SU-DHL-6 (cell line): ENCODE measurements around the gene SETBP1.

Experiments used
- H2AFZ ChIP-seq: fragments of 200-600 bp; sonication (generic); 2 replicates; pipeline ENCODE4 v1.6.1; 2014; ENCODE audit warnings: low read depth, mild to moderate bottlenecking, moderate library complexity, mixed read lengths, antibody characterized with exemption, low read length; ENCODE audit not compliant: severe bottlenecking
- H3F3A ChIP-seq: fragments of 200-600 bp; shearing (Covaris generic); 2 replicates; pipeline ENCODE4 v1.6.0; 2016; ENCODE audit warnings: antibody characterized with exemption, mild to moderate bottlenecking; ENCODE audit not compliant: insufficient read depth
- H3K27ac ChIP-seq: fragments of 200-600 bp; sonication (generic); 2 replicates; pipeline ENCODE4 v1.5.1; 2016; ENCODE audit warnings: low read depth, mild to moderate bottlenecking, low read length, moderate library complexity, mixed read lengths
- H3K27me3 ChIP-seq: fragments of 200-600 bp; sonication (generic), shearing (Covaris generic); 2 replicates; pipeline ENCODE4 v1.6.0; 2014; ENCODE audit warnings: mild to moderate bottlenecking, low read length
- H3K36me3 ChIP-seq: fragments of 200-600 bp; sonication (generic); 2 replicates; pipeline ENCODE4 v1.6.1; 2014; ENCODE audit warnings: mild to moderate bottlenecking, low read length, mixed read lengths
- H3K4me2 ChIP-seq: fragments of 300-600, 200-600 bp; shearing (Covaris generic), sonication (generic); 2 replicates; pipeline ENCODE4 v1.6.0; 2014; ENCODE audit warnings: low read length, low read depth, mild to moderate bottlenecking; ENCODE audit not compliant: poor library complexity, severe bottlenecking
- H3K4me3 ChIP-seq: fragments of 200-600 bp; sonication (generic); 2 replicates; pipeline ENCODE4 v1.5.1; 2014; ENCODE audit warnings: antibody characterized with exemption, low read length, mild to moderate bottlenecking, mixed read lengths; ENCODE audit not compliant: insufficient read depth, poor library complexity, severe bottlenecking
- H3K79me2 ChIP-seq: fragments of 200-600 bp; sonication (generic); 2 replicates; pipeline ENCODE4 v1.6.1; 2014; ENCODE audit warnings: mild to moderate bottlenecking, low read length, moderate library complexity; ENCODE audit not compliant: insufficient read depth
- H3K9ac ChIP-seq: fragments of 200-600 bp; sonication (generic); 2 replicates; pipeline ENCODE4 v1.7.0; 2014; ENCODE audit warnings: mild to moderate bottlenecking, low read length
- H3K9me2 ChIP-seq: fragments of 200-600 bp; sonication (generic); replicated peaks from 2 replicates; pipeline ENCODE4 v1.6.1; 2014; ENCODE audit warnings: low read length; ENCODE audit not compliant: insufficient read depth
- H3K9me3 ChIP-seq: fragments of 200-600 bp; sonication (generic); 2 replicates; pipeline ENCODE4 v1.6.1; 2014; ENCODE audit warnings: low read length, mixed read lengths; ENCODE audit not compliant: insufficient read depth
- H4K20me1 ChIP-seq: fragments of 200-600 bp; sonication (generic); 2 replicates; pipeline ENCODE4 v1.6.1; 2014; ENCODE audit warnings: low read depth, mild to moderate bottlenecking, antibody characterized with exemption, low read length, moderate library complexity, mixed read lengths
- EZH2phosphoT487 ChIP-seq: fragments of 200-600 bp; sonication (generic), shearing (Covaris generic); conservative IDR thresholded peaks from 2 replicates; pipeline ENCODE4 v1.6.1; 2018; ENCODE audit warnings: mild to moderate bottlenecking, antibody characterized with exemption, low read length, moderate library complexity, mixed read lengths
- TF ChIP-seq, protein P1 (sequence below): fragments of 200-600 bp; sonication (generic); IDR thresholded peaks from one replicate; pipeline ENCODE4 v1.5.1; 2017; ENCODE audit warnings: antibody characterized with exemption, mild to moderate bottlenecking, low read length, moderate library complexity; ENCODE audit not compliant: insufficient read depth, poor library complexity, severe bottlenecking

Gene SETBP1

GRCh38 chr18:44968336-44968735 is 287.6 kb downstream of the SETBP1 start:
- no peak overlapping the region for H3K4me2 ChIP-seq
- no peak overlapping the region for H3K9ac ChIP-seq
- TF ChIP-seq, protein P1, sequence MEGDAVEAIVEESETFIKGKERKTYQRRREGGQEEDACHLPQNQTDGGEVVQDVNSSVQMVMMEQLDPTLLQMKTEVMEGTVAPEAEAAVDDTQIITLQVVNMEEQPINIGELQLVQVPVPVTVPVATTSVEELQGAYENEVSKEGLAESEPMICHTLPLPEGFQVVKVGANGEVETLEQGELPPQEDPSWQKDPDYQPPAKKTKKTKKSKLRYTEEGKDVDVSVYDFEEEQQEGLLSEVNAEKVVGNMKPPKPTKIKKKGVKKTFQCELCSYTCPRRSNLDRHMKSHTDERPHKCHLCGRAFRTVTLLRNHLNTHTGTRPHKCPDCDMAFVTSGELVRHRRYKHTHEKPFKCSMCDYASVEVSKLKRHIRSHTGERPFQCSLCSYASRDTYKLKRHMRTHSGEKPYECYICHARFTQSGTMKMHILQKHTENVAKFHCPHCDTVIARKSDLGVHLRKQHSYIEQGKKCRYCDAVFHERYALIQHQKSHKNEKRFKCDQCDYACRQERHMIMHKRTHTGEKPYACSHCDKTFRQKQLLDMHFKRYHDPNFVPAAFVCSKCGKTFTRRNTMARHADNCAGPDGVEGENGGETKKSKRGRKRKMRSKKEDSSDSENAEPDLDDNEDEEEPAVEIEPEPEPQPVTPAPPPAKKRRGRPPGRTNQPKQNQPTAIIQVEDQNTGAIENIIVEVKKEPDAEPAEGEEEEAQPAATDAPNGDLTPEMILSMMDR, result no peak
- TF ChIP-seq EZH2phosphoT487, result no peak
- H2AFZ ChIP-seq, result no peak overlapping the region
- no peaks in the 10 kb centered on the region for H4K20me1 ChIP-seq
- no peaks in the 10 kb centered on the region for H3K36me3 ChIP-seq
- H3K9me3 ChIP-seq, result no peaks in the 10 kb centered on the region
- H3K27me3 ChIP-seq, result no peaks in the 10 kb centered on the region
- H3K9me2 ChIP-seq, result no peaks in the 10 kb centered on the region
- H3K27ac ChIP-seq, result no peak overlapping the region
- no peaks in the 10 kb centered on the region for H3K79me2 ChIP-seq
- H3K4me3 ChIP-seq, result no peak overlapping the region
- no peaks in the 10 kb centered on the region for H3F3A ChIP-seq

DNA sequence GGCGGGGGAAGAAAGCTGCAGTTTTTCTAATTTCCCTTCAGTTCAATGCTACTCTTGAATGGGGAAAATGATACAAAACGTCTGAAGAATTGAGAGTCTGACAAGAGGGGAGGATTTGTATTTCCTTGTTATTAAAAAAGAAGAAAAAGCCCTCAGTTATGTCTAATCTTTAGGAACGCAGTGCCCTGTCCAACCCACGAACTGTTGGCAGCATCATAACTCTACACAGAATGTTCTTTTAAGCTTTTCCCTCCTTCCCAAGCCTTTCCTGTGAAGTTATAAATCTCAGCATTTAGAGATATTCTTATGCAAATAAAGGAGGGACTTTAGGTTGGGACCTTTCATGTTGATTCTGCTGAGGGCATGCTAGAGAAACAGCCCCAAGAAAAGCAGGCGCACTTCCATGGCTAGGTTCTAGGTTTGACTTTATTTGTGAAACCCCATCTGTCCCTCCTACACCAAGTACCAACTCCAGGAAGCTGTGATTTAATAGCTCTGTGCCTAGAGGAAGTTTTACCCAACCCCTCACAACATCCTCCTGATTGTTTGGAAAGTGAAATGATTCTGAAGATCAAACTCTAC is 288.6 kb downstream of the SETBP1 start:
- H3K36me3 ChIP-seq, result no peaks in the 10 kb centered on the region
- H3K9me2 ChIP-seq, result no peaks in the 10 kb centered on the region
- no peaks in the 10 kb centered on the region for H3K27me3 ChIP-seq
- no peaks in the 10 kb centered on the region for H3F3A ChIP-seq
- H4K20me1 ChIP-seq, result no peaks in the 10 kb centered on the region
- H3K79me2 ChIP-seq, result no peaks in the 10 kb centered on the region
- TF ChIP-seq, protein P1, result no peak
- no peak for TF ChIP-seq EZH2phosphoT487
- no peaks in the 10 kb centered on the region for H3K9me3 ChIP-seq
- no peak overlapping the region for H3K9ac ChIP-seq
- H3K4me2 ChIP-seq, result no peak overlapping the region
- H3K4me3 ChIP-seq, result no peak overlapping the region
- no peak overlapping the region for H2AFZ ChIP-seq
- no peak overlapping the region for H3K27ac ChIP-seq

DNA sequence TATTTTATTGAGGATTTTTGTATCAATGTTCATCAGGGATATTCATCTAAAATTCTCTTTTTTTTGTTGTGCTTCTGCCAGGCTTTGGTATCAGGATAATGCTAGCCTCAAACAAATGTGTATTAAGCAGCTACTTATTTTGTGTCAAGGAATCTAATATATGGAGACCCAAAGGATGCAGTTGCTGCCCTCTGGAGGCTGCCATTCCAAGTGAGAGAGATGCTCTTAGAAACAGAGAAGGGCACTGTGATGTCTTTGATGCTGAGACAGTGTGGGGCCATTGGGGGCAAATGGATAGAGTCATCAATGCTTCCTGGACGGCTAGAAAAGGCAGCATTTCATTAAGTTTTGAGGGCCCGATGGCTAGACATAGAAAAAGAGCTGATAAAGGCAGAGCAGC is 292.6 kb downstream of the SETBP1 start:
- Histone ChIP-seq H3K4me3 (no peak overlapping the region), H3K4me2 (no peak overlapping the region), H3K27ac (no peak overlapping the region), H3K9me3 (no peaks in the 10 kb centered on the region), H3F3A (no peaks in the 10 kb centered on the region), H3K36me3 (no peaks in the 10 kb centered on the region), H3K79me2 (no peaks in the 10 kb centered on the region), H2AFZ (no peak overlapping the region), H3K9me2 (no peaks in the 10 kb centered on the region), H4K20me1 (no peaks in the 10 kb centered on the region), H3K9ac (no peak overlapping the region), H3K27me3 (no peaks in the 10 kb centered on the region)
- TF ChIP-seq, protein P1, result no peak
- TF ChIP-seq EZH2phosphoT487, result no peak

DNA sequence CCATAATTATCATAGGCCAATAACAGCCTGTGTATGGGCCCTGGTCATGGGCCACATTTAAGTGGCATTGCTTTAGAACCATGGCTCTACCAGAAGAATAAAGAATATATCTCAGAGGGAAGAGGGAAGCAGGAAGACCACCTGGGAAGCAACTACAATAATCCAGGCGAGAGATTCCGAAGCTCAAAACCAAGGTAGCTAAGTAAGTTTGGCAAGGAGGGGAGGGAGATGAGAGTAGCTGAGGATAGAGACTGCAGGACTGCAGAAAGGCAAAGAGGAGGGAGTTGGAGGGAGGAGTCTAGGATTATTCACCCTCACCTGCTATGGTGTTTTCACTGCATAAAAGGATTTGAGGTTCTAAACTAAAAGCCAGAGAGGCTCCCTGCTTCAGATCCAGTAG is 293.5 kb downstream of the SETBP1 start:
- H2AFZ ChIP-seq, result no peak overlapping the region
- no peaks in the 10 kb centered on the region for H3K9me3 ChIP-seq
- no peak for TF ChIP-seq EZH2phosphoT487
- TF ChIP-seq, protein P1, result no peak
- no peaks in the 10 kb centered on the region for H3K36me3 ChIP-seq
- no peaks in the 10 kb centered on the region for H3K9me2 ChIP-seq
- no peak overlapping the region for H3K27ac ChIP-seq
- H3K4me2 ChIP-seq, result no peak overlapping the region
- H4K20me1 ChIP-seq, result no peaks in the 10 kb centered on the region
- H3K27me3 ChIP-seq, result no peaks in the 10 kb centered on the region
- no peak overlapping the region for H3K4me3 ChIP-seq
- no peaks in the 10 kb centered on the region for H3F3A ChIP-seq
- H3K9ac ChIP-seq, result no peak overlapping the region
- H3K79me2 ChIP-seq, result no peaks in the 10 kb centered on the region
